Hematopoietic multipotent progenitor cell treated with erythropoietin and hydrocortisone succinate and interleukin-3 and kit ligand, for 15 days (in vitro differentiated cells): Measurements from ENCODE around the gene WFS1.

Source experiments
- DNase-seq: peaks from one replicate; pipeline ENCODE4 v3.0.0-alpha.2; 2015; ENCODE audit warnings: low spot score

WFS1 gene

GRCh38 chr4:6300359-6300758 is 30.7 kb downstream of the WFS1 start:
- no peak for DNase-seq

- DNase-seq, result no peak
These were observed 31.5 kb downstream of the WFS1 start for GRCh38 chr4:6301051-6301731.

- no peak for DNase-seq
These were observed 32.2 kb downstream of the WFS1 start for GRCh38 chr4:6301732-6302442.

- no peak for DNase-seq
These were observed 33.2 kb downstream of the WFS1 start for GRCh38 chr4:6302869-6303268.

GRCh38 chr4:6303943-6304342 is 34.3 kb downstream of the WFS1 start:
- DNase-seq, result no peak

GRCh38 chr4:6306299-6306698 is 36.6 kb downstream of the WFS1 start:
- no peak for DNase-seq

GRCh38 chr4:6307230-6307629 is 37.6 kb downstream of the WFS1 start:
- no peak for DNase-seq

GRCh38 chr4:6307891-6308290 is 38.2 kb downstream of the WFS1 start:
- DNase-seq, result no peak

GRCh38 chr4:6308899-6309643 is 39.4 kb downstream of the WFS1 start:
- DNase-seq, result no peak

- no peak for DNase-seq
These were observed 40.1 kb downstream of the WFS1 start for GRCh38 chr4:6309777-6310176.

- DNase-seq, result no peak
These were observed 43.6 kb downstream of the WFS1 start for GRCh38 chr4:6313216-6313615.

- no peak for DNase-seq
These were observed 46.9 kb downstream of the WFS1 start for GRCh38 chr4:6316461-6317003.

- no peak for DNase-seq
These were observed 48.6 kb downstream of the WFS1 start for GRCh38 chr4:6318206-6318605.

GRCh38 chr4:6319530-6320150 is 50.0 kb downstream of the WFS1 start:
- no peak for DNase-seq

GRCh38 chr4:6320663-6321062 is 51.0 kb downstream of the WFS1 start:
- no peak for DNase-seq

GRCh38 chr4:6321361-6321760 is 51.7 kb downstream of the WFS1 start:
- DNase-seq, result no peak

- DNase-seq, result no peak
These were observed 52.6 kb downstream of the WFS1 start for GRCh38 chr4:6322067-6322760.

- no peak for DNase-seq
These were observed 53.3 kb downstream of the WFS1 start for GRCh38 chr4:6322761-6323566.

GRCh38 chr4:6324461-6324998 is 54.9 kb downstream of the WFS1 start:
- no peak for DNase-seq

GRCh38 chr4:6324999-6325787 is 55.5 kb downstream of the WFS1 start:
- no peak for DNase-seq
